IPS-20b (cell line): Measurements from ENCODE around the gene MED12L.

ENCODE experiments used
- H3K27ac ChIP-seq: one replicate; pipeline ENCODE4 v1.5.1; 2013; ENCODE audit warnings: low read length
- H3K27me3 ChIP-seq: 2 replicates; pipeline ENCODE4 v1.6.1; 2013; ENCODE audit warnings: mild to moderate bottlenecking, low read length, inconsistent platforms; ENCODE audit not compliant: insufficient read depth
- H3K36me3 ChIP-seq: 2 replicates; pipeline ENCODE4 v1.6.1; 2013; ENCODE audit warnings: low read depth, mild to moderate bottlenecking, inconsistent platforms, low read length, moderate library complexity; ENCODE audit not compliant: insufficient read depth
- H3K4me1 ChIP-seq: 2 replicates; pipeline ENCODE4 v1.6.1; 2013; ENCODE audit warnings: mild to moderate bottlenecking, control low read depth, inconsistent platforms, low read length, moderate library complexity; ENCODE audit not compliant: insufficient read depth
- H3K4me3 ChIP-seq: 2 replicates; pipeline ENCODE4 v1.5.1; 2013; ENCODE audit warnings: mild to moderate bottlenecking, low read length, inconsistent platforms
- H3K9ac ChIP-seq: 2 replicates; pipeline ENCODE4 v1.6.1; 2013; ENCODE audit warnings: low read depth, mild to moderate bottlenecking, inconsistent platforms, low read length, moderate library complexity
- H3K9me3 ChIP-seq: 2 replicates; pipeline ENCODE4 v1.6.1; 2013; ENCODE audit warnings: mild to moderate bottlenecking, low read depth, low read length, inconsistent platforms; ENCODE audit not compliant: insufficient read depth

MED12L gene

GRCh38 chr3:151146071-151146730 is 60.7 kb downstream of the MED12L start:
- Histone ChIP-seq H3K27ac (no peak overlapping the region), H3K9me3 (no peaks in the 10 kb centered on the region), H3K9ac (peak overlapping the region; percentile 36; the same call in 1 of the 2 replicates), H3K27me3 (no peaks in the 10 kb centered on the region), H3K4me3 (no peak overlapping the region), H3K36me3 (no peaks in the 10 kb centered on the region; the same call in 1 of the 2 replicates), H3K4me1 (peaks cover 16% of the 10 kb centered on the region; the same call in 1 of the 2 replicates)

- Histone ChIP-seq H3K27me3 (no peaks in the 10 kb centered on the region), H3K4me3 (no peak overlapping the region), H3K9me3 (no peaks in the 10 kb centered on the region), H3K27ac (no peak overlapping the region), H3K9ac (no peak overlapping the region), H3K4me1 (peaks cover 16% of the 10 kb centered on the region; the same call in 1 of the 2 replicates), H3K36me3 (no peaks in the 10 kb centered on the region; the same call in 1 of the 2 replicates)
Observed at GRCh38 chr3:151146731-151147091, 61.2 kb downstream of the MED12L start.

- H3K27me3 ChIP-seq: no peaks in the 10 kb centered on the region
- H3K9ac ChIP-seq: no peak overlapping the region
- H3K27ac ChIP-seq: no peak overlapping the region
- peaks cover 16% of the 10 kb centered on the region; the same call in 1 of the 2 replicates for H3K4me1 ChIP-seq
- no peaks in the 10 kb centered on the region for H3K9me3 ChIP-seq
- no peaks in the 10 kb centered on the region; the same call in 1 of the 2 replicates for H3K36me3 ChIP-seq
- H3K4me3 ChIP-seq: no peak overlapping the region
Observed at GRCh38 chr3:151147299-151147698, 61.8 kb downstream of the MED12L start.

- no peak overlapping the region for H3K27ac ChIP-seq
- no peaks in the 10 kb centered on the region for H3K9me3 ChIP-seq
- no peaks in the 10 kb centered on the region for H3K36me3 ChIP-seq
- no peak overlapping the region for H3K9ac ChIP-seq
- H3K27me3 ChIP-seq: no peaks in the 10 kb centered on the region
- peaks cover 6% of the 10 kb centered on the region; the same call in 1 of the 2 replicates for H3K4me1 ChIP-seq
- no peak overlapping the region for H3K4me3 ChIP-seq
Observed at GRCh38 chr3:151152455-151153079, 67.1 kb downstream of the MED12L start.

- Histone ChIP-seq H3K9ac (no peak overlapping the region), H3K27ac (no peak overlapping the region), H3K27me3 (no peaks in the 10 kb centered on the region), H3K4me1 (peaks cover 6% of the 10 kb centered on the region; the same call in 1 of the 2 replicates), H3K36me3 (peaks cover 9% of the 10 kb centered on the region; the same call in 1 of the 2 replicates), H3K9me3 (no peaks in the 10 kb centered on the region), H3K4me3 (no peak overlapping the region)
Observed at GRCh38 chr3:151154566-151154965, 69.1 kb downstream of the MED12L start.

- Histone ChIP-seq H3K27me3 (no peaks in the 10 kb centered on the region), H3K36me3 (peaks cover 14% of the 10 kb centered on the region; the same call in 1 of the 2 replicates), H3K4me1 (peaks cover 6% of the 10 kb centered on the region; the same call in 1 of the 2 replicates), H3K4me3 (no peak overlapping the region), H3K9ac (no peak overlapping the region), H3K9me3 (no peaks in the 10 kb centered on the region), H3K27ac (no peak overlapping the region)
Observed at GRCh38 chr3:151155409-151156128, 70.1 kb downstream of the MED12L start.

- H3K36me3 ChIP-seq: peaks cover 20% of the 10 kb centered on the region; the same call in 1 of the 2 replicates
- no peak overlapping the region for H3K27ac ChIP-seq
- H3K4me1 ChIP-seq: peaks cover 6% of the 10 kb centered on the region; the same call in 1 of the 2 replicates
Observed at GRCh38 chr3:151156618-151157216, 71.3 kb downstream of the MED12L start.

GRCh38 chr3:151159806-151160205 is 74.3 kb downstream of the MED12L start:
- Histone ChIP-seq H3K27me3 (no peaks in the 10 kb centered on the region), H3K4me1 (peaks cover 4% of the 10 kb centered on the region; the same call in 1 of the 2 replicates), H3K9ac (no peak overlapping the region), H3K36me3 (peaks cover 20% of the 10 kb centered on the region; the same call in 1 of the 2 replicates), H3K4me3 (no peak overlapping the region), H3K9me3 (no peaks in the 10 kb centered on the region), H3K27ac (no peak overlapping the region)

More at GRCh38 chr3:151156618-151157216, 71.3 kb downstream of the MED12L start:
- no peaks in the 10 kb centered on the region for H3K9me3 ChIP-seq
- no peak overlapping the region for H3K4me3 ChIP-seq
- no peaks in the 10 kb centered on the region for H3K27me3 ChIP-seq
- no peak overlapping the region for H3K9ac ChIP-seq

- Histone ChIP-seq H3K36me3 (peaks cover 30% of the 10 kb centered on the region), H3K9me3 (no peaks in the 10 kb centered on the region), H3K27ac (no peak overlapping the region), H3K9ac (no peak overlapping the region), H3K4me3 (no peak overlapping the region), H3K27me3 (no peaks in the 10 kb centered on the region), H3K4me1 (no peaks in the 10 kb centered on the region)
Observed at GRCh38 chr3:151165226-151165625, 79.8 kb downstream of the MED12L start.

GRCh38 chr3:151166161-151166560 is 80.7 kb downstream of the MED12L start:
- Histone ChIP-seq H3K27me3 (no peaks in the 10 kb centered on the region), H3K27ac (no peak overlapping the region), H3K36me3 (peaks cover 20% of the 10 kb centered on the region), H3K9me3 (no peaks in the 10 kb centered on the region), H3K4me1 (no peaks in the 10 kb centered on the region), H3K4me3 (no peak overlapping the region), H3K9ac (no peak overlapping the region)
